Body of pancreas (tissue), 4 donors: ENCODE measurements around the gene MAVS.

Experiments used
- CTCF ChIP-seq, 7 experiments: fragments of 450-650 bp in 4 of 7; fragments of 200-600 bp in 3 of 7; sonication (generic) in 3 of 7; IDR thresholded peaks; one replicate each; pipeline ENCODE4 v1.5.1; 2016 to 2019; ENCODE audit warnings: antibody characterized with exemption in 7 of 7
- POLR2A ChIP-seq, 3 donors: fragments of 450-650 bp; IDR thresholded peaks; one replicate each; pipeline ENCODE4 v1.6.1; 2016; ENCODE audit warnings: antibody characterized with exemption in 3 of 3, mild to moderate bottlenecking in 2 of 3

- TF ChIP-seq CTCF (IDR thresholded peaks at IDR 0.05) (no peak), POLR2A (IDR thresholded peaks at IDR 0.05) (no peak)
Measured at GRCh38 chr20:3800878-3801260, 45.8 kb upstream of the MAVS start.
